ENCODE data around the gene CES5A.

DNA sequence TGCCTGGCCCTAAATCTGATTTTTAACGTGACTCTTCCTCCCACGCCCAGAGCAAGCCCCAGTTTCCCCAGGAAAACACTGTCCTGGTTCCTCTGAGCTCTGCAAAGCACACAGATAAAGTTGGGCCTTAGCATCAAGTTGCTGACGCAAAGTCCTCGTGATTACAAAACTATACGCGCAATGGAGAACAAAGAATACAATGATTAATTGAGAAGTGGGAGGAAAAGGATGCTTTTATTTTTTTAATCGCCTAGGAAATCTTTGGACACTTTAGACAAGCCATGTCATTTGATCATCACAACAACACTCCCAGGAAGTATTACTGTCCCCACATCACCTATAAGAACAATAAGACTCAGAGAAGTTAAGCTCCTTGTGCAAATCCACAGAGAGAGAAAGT, 30.5 kb upstream of the CES5A start:
- TF ChIP-seq, protein P1, sequence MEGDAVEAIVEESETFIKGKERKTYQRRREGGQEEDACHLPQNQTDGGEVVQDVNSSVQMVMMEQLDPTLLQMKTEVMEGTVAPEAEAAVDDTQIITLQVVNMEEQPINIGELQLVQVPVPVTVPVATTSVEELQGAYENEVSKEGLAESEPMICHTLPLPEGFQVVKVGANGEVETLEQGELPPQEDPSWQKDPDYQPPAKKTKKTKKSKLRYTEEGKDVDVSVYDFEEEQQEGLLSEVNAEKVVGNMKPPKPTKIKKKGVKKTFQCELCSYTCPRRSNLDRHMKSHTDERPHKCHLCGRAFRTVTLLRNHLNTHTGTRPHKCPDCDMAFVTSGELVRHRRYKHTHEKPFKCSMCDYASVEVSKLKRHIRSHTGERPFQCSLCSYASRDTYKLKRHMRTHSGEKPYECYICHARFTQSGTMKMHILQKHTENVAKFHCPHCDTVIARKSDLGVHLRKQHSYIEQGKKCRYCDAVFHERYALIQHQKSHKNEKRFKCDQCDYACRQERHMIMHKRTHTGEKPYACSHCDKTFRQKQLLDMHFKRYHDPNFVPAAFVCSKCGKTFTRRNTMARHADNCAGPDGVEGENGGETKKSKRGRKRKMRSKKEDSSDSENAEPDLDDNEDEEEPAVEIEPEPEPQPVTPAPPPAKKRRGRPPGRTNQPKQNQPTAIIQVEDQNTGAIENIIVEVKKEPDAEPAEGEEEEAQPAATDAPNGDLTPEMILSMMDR (IDR thresholded peaks at IDR 0.05; ENCODE audit: low read depth, low read length, poor library complexity, severe bottlenecking), result no peak
- no peak for TF ChIP-seq EZH2phosphoT487 (IDR thresholded peaks at IDR 0.05; ENCODE audit: borderline replicate concordance, low read length)

Measured in DOHH2 (cell line).